Fibroblast of the aortic adventitia (primary cell): Measurements from ENCODE around the gene FN1. TPM values are rescaled to one million over a fixed set of nuclear protein-coding genes. Genes with fewer than 3 reads are reported as not detected.

Experiments used
- DNase-seq: peaks from one replicate; pipeline ENCODE4 v3.0.0-alpha.2; 2010; ENCODE audit warnings: low read depth
- H3K4me3 ChIP-seq: 2 replicates; pipeline ENCODE4 v1.5.1; 2011; ENCODE audit warnings: low read depth, mild to moderate bottlenecking, control low read depth, low read length, moderate library complexity
- CTCF ChIP-seq: IDR thresholded peaks from 2 replicates; pipeline ENCODE4 v1.5.1; 2011; ENCODE audit warnings: mild to moderate bottlenecking, low read length, control low read depth, inconsistent platforms; ENCODE audit not compliant: insufficient read depth
- total RNA-seq: library from RNA; depleted of rRNA; stranded (reverse); fragments of >200 nt; gene quantifications from 2 replicates; pipeline ENCODE4 v1.2.3, GENCODE V29; 2012; ENCODE audit warnings: low replicate concordance

Gene FN1
- total RNA-seq, 1 donor: 7,235 TPM

- DNase-seq: no peak
- no peak for TF ChIP-seq CTCF
- no peak overlapping the region for H3K4me3 ChIP-seq
Observed at GRCh38 chr2:215399067-215399716, 36.7 kb downstream of the FN1 start.

- peak; percentile 53 for DNase-seq
- no peak overlapping the region for H3K4me3 ChIP-seq
- peak; percentile 28 for TF ChIP-seq CTCF
Observed at GRCh38 chr2:215397632-215398341, 38.1 kb downstream of the FN1 start.

GRCh38 chr2:215396595-215397313 is 39.1 kb downstream of the FN1 start:
- DNase-seq: peak; percentile 90
- H3K4me3 ChIP-seq: no peak overlapping the region
- TF ChIP-seq CTCF: no peak

GRCh38 chr2:215395687-215396460 is 40.0 kb downstream of the FN1 start:
- DNase-seq: no peak
- no peak for TF ChIP-seq CTCF
- H3K4me3 ChIP-seq: no peak overlapping the region

- DNase-seq: no peak
- TF ChIP-seq CTCF: no peak
- no peak overlapping the region for H3K4me3 ChIP-seq
Observed at GRCh38 chr2:215394102-215394805, 41.6 kb downstream of the FN1 start.
